Neural cell (in vitro differentiated cells): ENCODE results near the gene C2CD2.

Experiments used
- CTCF ChIP-seq: fragments of 450-650 bp; IDR thresholded peaks from 2 replicates; pipeline ENCODE4 v1.5.1; 2014; ENCODE audit warnings: antibody characterized with exemption, mild to moderate bottlenecking, moderate library complexity; ENCODE audit not compliant: poor library complexity, severe bottlenecking
- POLR2AphosphoS5 ChIP-seq: IDR thresholded peaks from 2 replicates; pipeline ENCODE4 v1.6.1; 2012
- RAD21 ChIP-seq: fragments of 450-650 bp; conservative IDR thresholded peaks from 2 replicates; pipeline ENCODE4 v1.6.1; 2014; ENCODE audit warnings: antibody characterized with exemption, mild to moderate bottlenecking, moderate library complexity

GRCh38 chr21:41851090-41851790, 102.6 kb downstream of the C2CD2 start:
- TF ChIP-seq CTCF (no peak), POLR2AphosphoS5 (no peak), RAD21 (no peak)
